Neural cell (in vitro differentiated cells): ENCODE results near the gene RIMBP3B.
"Not testable (repeated sequence)": the region's sequence is repeated elsewhere in the genome, so short reads cannot be mapped to it uniquely, and the experiment has no call there.

Source experiments
- CTCF ChIP-seq: fragments of 450-650 bp; IDR thresholded peaks from 2 replicates; pipeline ENCODE4 v1.5.1; 2014; ENCODE audit warnings: antibody characterized with exemption, mild to moderate bottlenecking, moderate library complexity; ENCODE audit not compliant: poor library complexity, severe bottlenecking
- EP300 ChIP-seq: fragments of 450-650 bp; conservative IDR thresholded peaks from 2 replicates; pipeline ENCODE4 v1.6.1; 2014; ENCODE audit warnings: antibody characterized with exemption, mild to moderate bottlenecking, moderate library complexity; ENCODE audit not compliant: poor library complexity, severe bottlenecking
- EZH2 ChIP-seq: fragments of 200-600, 300-800 bp; shearing (Covaris generic), sonication (generic); IDR thresholded peaks from 2 replicates; pipeline ENCODE4 v1.6.1; 2014; ENCODE audit warnings: antibody characterized with exemption, low read length, borderline replicate concordance, mild to moderate bottlenecking; ENCODE audit not compliant: insufficient read depth, poor library complexity, severe bottlenecking
- POLR2AphosphoS5 ChIP-seq: IDR thresholded peaks from 2 replicates; pipeline ENCODE4 v1.6.1; 2012
- RAD21 ChIP-seq: fragments of 450-650 bp; conservative IDR thresholded peaks from 2 replicates; pipeline ENCODE4 v1.6.1; 2014; ENCODE audit warnings: antibody characterized with exemption, mild to moderate bottlenecking, moderate library complexity
- TAF1 ChIP-seq: IDR thresholded peaks from 2 replicates; pipeline ENCODE4 v1.6.1; 2012; ENCODE audit warnings: low read depth

GRCh38 chr22:21390013-21390412 lies 6.5 kb downstream of the RIMBP3B start:
- TF ChIP-seq TAF1, EZH2, POLR2AphosphoS5, RAD21, CTCF, EP300: not testable (repeated sequence)
